HG03045 (cell line): Measurements from ENCODE around the gene TMEM92.
"Not testable (repeated sequence)": the region's sequence is repeated elsewhere in the genome, so short reads cannot be mapped to it uniquely, and the experiment has no call there.

ENCODE experiments used
- ATAC-seq: cut with Tn5 transposase; IDR thresholded peaks from one replicate; pipeline ENCODE4 v1.9.1; 2021; ENCODE audit warnings: mild to moderate bottlenecking, moderate library complexity; ENCODE audit not compliant: unreplicated experiment

Gene TMEM92

GRCh38 chr17:50275279-50275678 is 1.0 kb downstream of the TMEM92 start:
- no peak for ATAC-seq

- ATAC-seq: no peak
These were observed 2.5 kb downstream of the TMEM92 start for GRCh38 chr17:50276588-50277356.

GRCh38 chr17:50277357-50277754 is 3.1 kb downstream of the TMEM92 start:
- ATAC-seq: no peak

- no peak for ATAC-seq
These were observed 4.4 kb downstream of the TMEM92 start for GRCh38 chr17:50278526-50279180.

GRCh38 chr17:50279181-50279526 is 4.9 kb downstream of the TMEM92 start:
- ATAC-seq: no peak

- no peak for ATAC-seq
These were observed 5.4 kb downstream of the TMEM92 start for GRCh38 chr17:50279639-50280038.

- ATAC-seq: no peak
These were observed 5.8 kb downstream of the TMEM92 start for GRCh38 chr17:50280068-50280467.

GRCh38 chr17:50280801-50281441 is 6.7 kb downstream of the TMEM92 start:
- no peak for ATAC-seq

GRCh38 chr17:50281739-50282401 is 7.6 kb downstream of the TMEM92 start:
- no peak for ATAC-seq

- ATAC-seq: no peak
These were observed 9.0 kb downstream of the TMEM92 start for GRCh38 chr17:50283246-50283645.

GRCh38 chr17:50283714-50284113 is 9.4 kb downstream of the TMEM92 start:
- no peak for ATAC-seq

- no peak for ATAC-seq
These were observed 11.7 kb downstream of the TMEM92 start for GRCh38 chr17:50285941-50286340.

GRCh38 chr17:50287302-50287701 is 13.0 kb downstream of the TMEM92 start:
- ATAC-seq: not testable (repeated sequence)

GRCh38 chr17:50288306-50288705 is 14.0 kb downstream of the TMEM92 start:
- ATAC-seq: no peak

GRCh38 chr17:50289278-50289677 is 15.0 kb downstream of the TMEM92 start:
- ATAC-seq: no peak

- no peak for ATAC-seq
These were observed 15.9 kb downstream of the TMEM92 start for GRCh38 chr17:50289991-50290702.

- ATAC-seq: no peak
These were observed 16.7 kb downstream of the TMEM92 start for GRCh38 chr17:50290933-50291332.

- no peak for ATAC-seq
These were observed 18.2 kb downstream of the TMEM92 start for GRCh38 chr17:50292465-50292864.

- no peak for ATAC-seq
These were observed 20.8 kb downstream of the TMEM92 start for GRCh38 chr17:50295021-50295420.

GRCh38 chr17:50297407-50297865 is 23.2 kb downstream of the TMEM92 start:
- ATAC-seq: no peak

GRCh38 chr17:50298018-50298417 is 23.8 kb downstream of the TMEM92 start:
- ATAC-seq: no peak
